ENCODE measurements around the gene TSSC4. TPM values are rescaled to one million over a fixed set of nuclear protein-coding genes. Genes with fewer than 3 reads are reported as not detected.

Gene TSSC4
- total RNA-seq, 6 donors from 2014 or later = 28.9 to 69.4 (median 50.3) TPM

DNA sequence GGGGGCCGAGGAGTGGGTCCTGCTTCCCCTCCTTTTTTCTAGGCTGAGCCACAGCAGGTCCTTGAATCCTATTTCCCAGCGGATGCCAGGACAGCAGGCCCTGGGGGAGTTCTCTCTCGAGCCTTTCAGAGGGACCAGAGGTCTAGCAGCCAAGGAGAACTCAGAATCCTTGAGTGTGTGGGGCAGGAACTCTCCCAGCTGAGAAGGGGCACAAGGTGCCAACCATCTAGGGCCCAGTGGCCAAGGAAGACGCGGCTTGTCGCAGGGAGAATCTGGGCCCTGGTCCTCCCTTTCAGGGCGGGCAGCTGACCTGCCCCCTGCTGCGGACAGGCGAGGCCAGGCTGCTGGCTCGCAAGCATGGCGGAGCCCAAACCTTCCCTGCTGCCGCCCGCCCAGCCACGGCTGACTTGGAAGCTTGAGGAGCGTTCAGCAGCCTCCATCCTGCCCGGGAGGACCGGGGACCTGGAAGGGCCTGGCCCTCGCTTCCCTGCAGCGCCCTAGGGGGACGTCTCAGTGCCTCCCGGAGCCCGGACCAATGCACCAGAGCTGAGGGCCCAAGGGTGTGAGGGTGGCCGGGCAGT is 972 bp upstream of the TSSC4 start:
- 22 to 48% methylated on average over 11 to 12 of the region's 23 CpGs for WGBS, 2 donors

GRCh38 chr11:2400762-2401435 is 349 bp downstream of the TSSC4 start:
- Histone ChIP-seq H3K27me3 (no peaks in the 10 kb centered on the region), H3K4me1 (peaks cover 23 to 33% (median 25%) of the 10 kb centered on the region in 4 donors), H3K4me3 (peak overlapping the region; percentile 75 to 89 (median 78)), H3K27ac (peak overlapping the region; percentile 93 to 100 (median 95)), H3K9me3 (no peaks in the 10 kb centered on the region), H3K36me3 (peaks cover 14 to 59% (median 46%) of the 10 kb centered on the region in 4 donors)
- TF ChIP-seq, protein P1, sequence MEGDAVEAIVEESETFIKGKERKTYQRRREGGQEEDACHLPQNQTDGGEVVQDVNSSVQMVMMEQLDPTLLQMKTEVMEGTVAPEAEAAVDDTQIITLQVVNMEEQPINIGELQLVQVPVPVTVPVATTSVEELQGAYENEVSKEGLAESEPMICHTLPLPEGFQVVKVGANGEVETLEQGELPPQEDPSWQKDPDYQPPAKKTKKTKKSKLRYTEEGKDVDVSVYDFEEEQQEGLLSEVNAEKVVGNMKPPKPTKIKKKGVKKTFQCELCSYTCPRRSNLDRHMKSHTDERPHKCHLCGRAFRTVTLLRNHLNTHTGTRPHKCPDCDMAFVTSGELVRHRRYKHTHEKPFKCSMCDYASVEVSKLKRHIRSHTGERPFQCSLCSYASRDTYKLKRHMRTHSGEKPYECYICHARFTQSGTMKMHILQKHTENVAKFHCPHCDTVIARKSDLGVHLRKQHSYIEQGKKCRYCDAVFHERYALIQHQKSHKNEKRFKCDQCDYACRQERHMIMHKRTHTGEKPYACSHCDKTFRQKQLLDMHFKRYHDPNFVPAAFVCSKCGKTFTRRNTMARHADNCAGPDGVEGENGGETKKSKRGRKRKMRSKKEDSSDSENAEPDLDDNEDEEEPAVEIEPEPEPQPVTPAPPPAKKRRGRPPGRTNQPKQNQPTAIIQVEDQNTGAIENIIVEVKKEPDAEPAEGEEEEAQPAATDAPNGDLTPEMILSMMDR (IDR thresholded peaks at IDR 0.05) = no peak
- TF ChIP-seq POLR2A (IDR thresholded peaks at IDR 0.05) = peak in 1 of 4 donors; percentile 59
- TF ChIP-seq EP300 (IDR thresholded peaks at IDR 0.05) = no peak
- no peak for TF ChIP-seq POLR2AphosphoS5 (IDR thresholded peaks at IDR 0.05)
- 0 to 3% methylated on average over 6 to 50 of the region's 55 CpGs for WGBS, 2 donors
- peak in 1 of 2 donors; percentile 1 for ATAC-seq (ENCODE audit: low FRiP score in 2 of 2)
- DNase-seq = no peak

More for the DNA sequence above, 972 bp upstream of the TSSC4 start:
- peak overlapping the region; percentile 40 to 79 (median 66) for H3K4me3 ChIP-seq
- H3K4me1 ChIP-seq = peaks cover 23 to 33% (median 25%) of the 10 kb centered on the region in 4 donors
- no peaks in the 10 kb centered on the region for H3K27me3 ChIP-seq
- H3K9me3 ChIP-seq = no peaks in the 10 kb centered on the region
- DNase-seq (no peak), ATAC-seq (ENCODE audit: low FRiP score in 2 of 2) (peak in 1 of 2 donors; percentile 11)
- no peak for TF ChIP-seq EP300 (IDR thresholded peaks at IDR 0.05)
- no peak for TF ChIP-seq POLR2AphosphoS5 (IDR thresholded peaks at IDR 0.05)
- TF ChIP-seq POLR2A (IDR thresholded peaks at IDR 0.05) = no peak
- TF ChIP-seq, protein P1 (IDR thresholded peaks at IDR 0.05) = no peak
- H3K27ac ChIP-seq = peak overlapping the region; percentile 94 to 100 (median 98)
- peaks cover 24 to 70% (median 59%) of the 10 kb centered on the region in 4 donors for H3K36me3 ChIP-seq

- peaks cover 23 to 33% (median 25%) of the 10 kb centered on the region in 4 donors for H3K4me1 ChIP-seq
- H3K4me3 ChIP-seq = peak overlapping the region; percentile 75 to 89 (median 78)
- no peak for TF ChIP-seq EP300 (IDR thresholded peaks at IDR 0.05)
- TF ChIP-seq, protein P1 (IDR thresholded peaks at IDR 0.05) = no peak
- no peak for TF ChIP-seq POLR2AphosphoS5 (IDR thresholded peaks at IDR 0.05)
- TF ChIP-seq POLR2A (IDR thresholded peaks at IDR 0.05) = no peak
- 39 to 42% methylated on average over 8 to 12 of the region's 12 CpGs for WGBS, 2 donors
- DNase-seq (no peak), ATAC-seq (ENCODE audit: low FRiP score in 2 of 2) (no peak)
- no peaks in the 10 kb centered on the region for H3K27me3 ChIP-seq
- H3K9me3 ChIP-seq = no peaks in the 10 kb centered on the region
- H3K27ac ChIP-seq = peak overlapping the region; percentile 93 to 100 (median 95)
- peaks cover 14 to 53% (median 40%) of the 10 kb centered on the region in 4 donors for H3K36me3 ChIP-seq
Observed at GRCh38 chr11:2401436-2401984, 960 bp downstream of the TSSC4 start.

DNA sequence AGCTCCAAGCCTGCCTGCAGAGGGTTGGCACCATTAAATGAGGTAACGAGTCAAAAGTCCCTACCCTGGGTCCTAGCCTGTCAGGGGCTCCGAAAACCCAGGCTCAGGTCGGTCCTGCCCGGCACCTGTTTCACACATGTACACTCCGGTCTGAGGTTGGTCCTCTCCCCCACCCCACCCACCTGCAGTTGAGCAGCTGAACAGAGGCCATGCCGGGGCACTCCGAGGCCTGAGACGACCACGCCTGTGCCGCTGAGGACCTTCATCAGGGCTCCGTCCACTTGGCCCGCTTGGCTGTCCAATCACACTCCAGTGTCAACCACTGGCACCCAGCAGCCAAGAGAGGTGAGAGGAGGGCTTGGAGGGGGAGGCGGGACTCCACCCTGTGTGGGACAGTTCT is 1.6 kb downstream of the TSSC4 start:
- H3K4me1 ChIP-seq = peaks cover 23 to 33% (median 25%) of the 10 kb centered on the region in 4 donors
- H3K4me3 ChIP-seq = peak overlapping the region in 2 of 4 donors; percentile 76 to 89
- ATAC-seq (ENCODE audit: low FRiP score in 2 of 2) = no peak
- no peak overlapping the region for H3K27ac ChIP-seq
- no peak for DNase-seq
- no peak for TF ChIP-seq EP300 (IDR thresholded peaks at IDR 0.05)
- no peak for TF ChIP-seq POLR2AphosphoS5 (IDR thresholded peaks at IDR 0.05)
- TF ChIP-seq, protein P1 (IDR thresholded peaks at IDR 0.05) = no peak
- no peak for TF ChIP-seq POLR2A (IDR thresholded peaks at IDR 0.05)
- no peaks in the 10 kb centered on the region for H3K27me3 ChIP-seq
- H3K36me3 ChIP-seq = peaks cover 14 to 47% (median 34%) of the 10 kb centered on the region in 4 donors
- H3K9me3 ChIP-seq = no peaks in the 10 kb centered on the region
- WGBS, 2 donors = 91% methylated on average over 12 of the region's 13 CpGs; no CpG with 5 or more reads in 1 of the 2 donors
